Stimulated activated CD4-positive, alpha-beta T cell treated with anti-CD3 and anti-CD28 coated beads, Interleukin-4, amount 100 ng/mL, for 48 hours (primary cell): ENCODE measurements around the gene AFAP1L1.

ENCODE experiments used
- DNase-seq, 2 donors: peaks; one replicate each; pipeline ENCODE4 v3.0.0-alpha.2; 2020; ENCODE audit warnings: low read depth in 2 of 2

AFAP1L1 gene

DNA sequence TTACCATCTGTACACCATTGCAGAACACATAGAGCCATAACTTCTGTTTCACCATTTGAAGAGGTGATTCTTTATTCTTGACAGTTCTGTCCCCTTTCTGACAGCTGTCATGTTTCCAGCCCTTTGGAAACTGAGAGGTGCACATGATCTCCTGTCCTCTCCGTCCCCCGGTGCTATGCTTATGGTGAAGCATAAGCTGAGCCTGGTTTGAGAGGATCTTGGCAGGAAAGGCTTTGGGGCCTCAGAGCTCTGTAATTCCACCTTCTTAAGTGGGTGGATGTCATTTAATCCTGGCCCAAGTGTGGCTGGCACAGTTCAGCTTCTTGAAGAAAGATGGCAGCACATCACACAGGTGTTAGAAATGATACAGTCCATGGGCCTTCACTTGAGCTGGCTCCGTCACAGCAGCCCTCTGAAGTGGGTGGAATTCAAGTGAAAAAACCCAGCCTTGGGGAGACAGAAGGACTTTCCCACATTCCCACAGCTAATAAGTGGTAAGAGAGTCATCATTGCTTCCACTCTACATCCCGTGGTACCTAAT is 43.0 kb downstream of the AFAP1L1 start:
- DNase-seq: no peak

DNA sequence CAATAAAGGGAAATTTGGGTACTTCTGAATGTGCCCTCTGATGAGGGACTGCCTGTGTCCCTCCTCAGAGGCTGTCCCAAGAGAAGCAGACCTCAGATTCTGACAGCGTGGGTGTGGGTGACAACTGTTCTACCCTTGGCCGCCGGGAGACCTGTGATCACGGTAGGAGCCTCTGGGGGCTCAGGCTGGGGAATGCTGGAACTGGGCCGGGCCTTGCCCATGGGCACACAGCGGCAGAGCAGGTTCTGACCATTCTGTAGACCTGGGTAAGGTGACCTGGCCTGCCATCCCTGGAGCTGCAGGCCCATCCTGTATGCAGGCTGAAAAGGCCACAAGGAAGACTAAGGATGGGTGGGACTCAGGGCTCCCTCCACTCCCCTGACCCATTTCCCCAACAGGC is 44.1 kb downstream of the AFAP1L1 start:
- no peak for DNase-seq

DNA sequence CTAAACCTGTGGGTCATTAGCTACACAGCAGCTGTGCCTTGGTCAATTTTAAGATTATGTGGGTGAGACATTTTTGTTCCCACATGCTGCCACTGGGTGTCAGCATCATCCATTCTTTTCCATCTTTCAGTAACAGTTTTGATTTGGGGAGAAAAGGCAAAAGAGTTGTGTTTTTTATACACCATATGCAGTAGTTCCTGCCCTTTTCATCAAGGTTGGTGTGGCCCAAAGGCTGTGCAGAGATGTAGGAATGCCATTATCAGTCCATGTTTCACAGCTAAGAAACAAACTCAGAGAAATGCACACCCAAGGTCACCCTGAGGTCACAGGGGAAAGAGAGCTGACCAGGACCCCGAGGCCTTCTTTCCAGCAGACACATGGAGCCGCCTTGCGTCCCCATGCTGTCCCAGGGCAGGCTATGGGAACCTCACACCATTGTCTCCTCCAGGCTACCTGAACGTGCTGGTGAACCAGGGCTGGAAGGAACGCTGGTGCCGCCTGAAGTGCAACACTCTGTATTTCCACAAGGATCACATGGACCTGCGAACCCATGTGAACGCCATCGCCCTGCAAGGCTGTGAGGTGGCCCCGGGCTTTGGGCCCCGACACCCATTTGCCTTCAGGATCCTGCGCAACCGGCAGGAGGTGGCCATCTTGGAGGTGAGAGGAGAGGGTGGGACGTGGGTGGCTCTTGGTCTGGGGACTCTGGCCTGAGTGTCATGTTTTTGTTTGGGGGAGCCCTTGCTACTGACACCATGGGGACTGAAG is 45.8 kb downstream of the AFAP1L1 start:
- peak in 1 of 2 donors; percentile 10 for DNase-seq

DNA sequence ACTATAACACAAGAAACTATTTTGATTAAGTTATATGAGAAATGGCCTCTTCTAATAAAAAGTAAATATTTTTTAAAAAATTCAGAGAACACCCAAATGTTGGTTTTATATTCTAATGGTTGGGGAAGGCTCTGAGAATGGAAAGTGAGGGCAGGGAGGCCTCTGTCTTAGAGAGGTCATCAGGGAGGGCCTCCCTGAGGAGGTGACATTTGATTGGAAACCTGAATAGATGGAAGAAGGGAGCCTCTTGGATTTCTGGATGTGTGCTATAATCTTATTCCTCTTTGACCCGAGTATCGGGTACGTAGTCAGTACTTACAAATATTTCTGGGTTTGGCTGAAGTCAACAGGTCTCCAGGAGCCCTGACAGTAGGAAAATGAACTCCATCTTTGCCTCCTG is 47.5 kb downstream of the AFAP1L1 start:
- DNase-seq: no peak

DNA sequence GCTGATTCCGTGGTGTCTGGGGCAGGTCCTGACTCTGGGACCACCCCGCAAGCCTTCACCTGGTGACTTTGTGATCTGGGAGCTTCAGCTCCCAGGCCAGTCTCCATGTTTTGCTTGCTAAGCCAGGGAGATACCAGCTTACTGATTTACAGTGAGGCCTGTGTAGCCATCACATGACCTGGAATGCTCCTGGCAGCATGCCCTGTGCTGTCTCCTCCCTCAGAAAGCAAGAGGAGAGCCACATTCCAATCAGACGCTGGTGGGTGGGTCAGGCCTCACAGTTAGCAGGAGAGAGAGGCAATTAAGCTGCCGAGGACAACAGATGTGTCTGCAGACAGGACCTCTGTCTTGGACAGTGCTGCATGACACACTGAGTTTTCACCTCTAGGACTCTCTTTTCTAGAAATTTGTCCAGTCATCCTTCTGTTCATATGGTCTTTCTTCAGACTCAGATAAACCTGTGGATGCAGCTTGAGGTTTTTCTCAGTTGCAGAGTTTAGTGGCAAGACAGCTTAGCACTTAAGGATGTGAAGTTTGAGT is 49.2 kb downstream of the AFAP1L1 start:
- no peak for DNase-seq

DNA sequence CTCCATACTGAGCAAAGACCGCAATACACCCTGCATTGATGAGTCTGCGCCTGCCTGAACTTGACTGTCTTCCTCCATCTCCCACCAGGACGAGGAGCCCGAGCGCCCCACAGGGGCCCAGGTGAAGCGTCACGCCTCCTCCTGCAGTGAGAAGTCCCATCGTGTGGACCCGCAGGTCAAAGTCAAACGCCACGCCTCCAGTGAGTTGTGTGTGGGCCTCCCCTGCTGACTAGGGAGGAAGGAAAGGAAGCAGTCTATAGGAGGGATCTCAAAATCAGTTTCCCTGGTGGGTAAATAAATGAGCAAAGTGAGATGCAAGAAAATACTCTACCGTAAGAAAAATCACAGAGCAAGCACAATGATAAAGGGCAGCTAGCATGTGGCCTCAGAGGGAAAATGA is 50.9 kb downstream of the AFAP1L1 start:
- DNase-seq: no peak

DNA sequence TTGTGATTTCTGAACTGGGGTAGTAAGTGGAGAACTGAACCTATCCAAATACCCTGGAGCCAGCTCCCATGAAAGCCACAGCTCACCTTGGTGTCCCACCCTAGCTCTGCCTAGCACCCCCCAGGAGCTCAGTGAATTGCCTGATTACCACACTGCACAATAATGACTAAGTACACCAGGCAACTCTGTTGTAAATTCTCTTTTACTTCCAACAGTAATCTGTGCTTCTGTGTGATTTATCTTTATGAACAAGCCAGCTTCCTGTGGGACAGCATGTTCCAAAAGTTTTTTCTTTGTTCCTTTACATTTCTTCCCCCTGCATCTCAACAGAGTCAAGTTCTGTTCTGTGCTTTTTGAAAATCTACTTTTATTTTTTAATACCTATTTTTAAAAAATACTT is 51.6 kb downstream of the AFAP1L1 start:
- no peak for DNase-seq

DNA sequence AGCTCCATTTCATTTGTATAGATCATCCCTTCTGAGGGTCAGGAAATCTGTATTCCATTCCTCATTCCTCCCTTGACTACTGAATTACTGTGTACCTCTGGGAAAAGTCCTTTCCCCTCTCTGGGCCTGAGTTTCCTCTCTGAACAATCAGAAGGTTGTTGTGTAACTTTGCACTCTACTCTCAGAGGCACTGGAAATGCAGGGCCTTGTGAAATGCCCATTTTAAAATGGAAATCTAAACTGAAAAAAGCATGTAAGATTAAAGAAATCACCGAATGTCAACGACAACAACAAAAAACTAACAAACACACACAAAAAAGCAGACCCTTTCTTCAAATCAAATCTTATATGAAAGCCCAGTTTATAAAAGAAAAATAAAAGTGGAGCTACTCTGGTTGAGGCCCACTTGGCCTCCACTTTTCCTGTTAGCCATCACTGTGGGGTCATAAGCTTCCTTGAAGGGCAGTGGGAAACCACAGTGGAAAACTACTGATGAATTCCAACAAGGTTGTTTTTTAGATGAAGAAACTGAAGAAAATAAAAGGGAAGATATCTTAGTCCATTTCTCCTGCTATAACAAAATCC is 52.1 kb downstream of the AFAP1L1 start:
- no peak for DNase-seq

DNA sequence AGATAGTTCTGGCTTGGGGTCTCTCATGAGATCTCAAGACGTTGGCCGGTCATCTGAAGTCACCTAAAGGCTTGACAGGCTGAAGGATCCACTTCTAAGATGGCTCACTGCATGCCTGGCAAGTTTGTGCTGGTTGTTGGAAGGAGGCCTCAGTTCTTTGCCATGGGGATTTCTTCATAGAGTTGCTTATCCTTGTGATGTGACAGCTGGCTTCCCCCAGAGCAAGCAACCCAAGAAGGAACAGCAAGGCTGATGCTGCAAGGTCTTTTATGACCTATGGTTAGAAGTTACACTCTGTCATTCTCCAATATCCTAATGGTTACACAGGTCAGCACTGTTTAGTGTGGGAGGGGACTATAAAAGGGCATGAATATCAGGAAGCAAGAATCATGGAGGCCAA is 53.0 kb downstream of the AFAP1L1 start:
- no peak for DNase-seq

DNA sequence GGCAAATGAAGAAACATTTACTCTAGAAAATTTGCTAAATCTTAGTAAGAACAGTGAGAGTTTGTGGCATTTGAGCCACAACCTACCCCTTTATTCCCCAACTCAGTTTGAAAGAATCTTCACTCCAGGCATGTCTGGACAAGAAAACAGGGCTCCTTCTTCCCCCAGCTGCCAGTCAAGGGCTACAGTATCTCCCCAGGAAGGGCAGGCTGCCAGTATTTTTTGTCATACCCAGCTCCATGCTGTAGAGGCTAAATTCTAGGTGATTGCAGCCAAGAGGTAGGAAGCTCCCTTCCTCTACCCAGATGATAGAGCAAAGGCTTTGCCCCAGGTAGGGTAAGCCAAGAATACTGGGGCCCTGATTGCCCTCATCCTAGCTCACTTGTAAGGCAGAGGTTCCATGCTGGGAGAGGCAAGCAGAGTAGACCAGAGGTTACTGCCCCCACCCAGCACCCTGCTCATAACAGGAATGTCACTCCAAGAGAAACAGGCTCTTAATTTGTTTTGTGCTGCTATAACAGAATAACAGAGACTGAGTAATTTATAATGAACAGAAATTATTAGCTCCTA is 53.6 kb downstream of the AFAP1L1 start:
- DNase-seq: no peak

DNA sequence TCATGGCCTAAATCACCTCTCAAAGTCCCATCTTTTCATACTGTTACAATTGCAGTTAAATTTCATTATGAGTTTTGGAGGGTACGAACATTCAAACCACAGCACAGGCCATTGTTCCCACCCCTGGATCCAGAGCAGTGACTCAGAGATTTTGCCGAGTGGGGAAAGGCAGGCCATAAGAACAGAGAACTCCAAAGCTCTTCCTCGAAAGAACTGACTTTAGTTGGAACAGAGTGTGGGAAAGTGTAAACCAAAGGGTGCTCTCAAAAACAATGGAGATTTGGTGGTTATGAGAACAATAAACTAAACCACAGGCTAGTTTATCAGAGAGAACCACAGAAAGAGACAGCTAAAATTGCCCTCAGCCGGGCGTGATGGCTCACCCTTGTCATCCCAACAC is 54.2 kb downstream of the AFAP1L1 start:
- no peak for DNase-seq

DNA sequence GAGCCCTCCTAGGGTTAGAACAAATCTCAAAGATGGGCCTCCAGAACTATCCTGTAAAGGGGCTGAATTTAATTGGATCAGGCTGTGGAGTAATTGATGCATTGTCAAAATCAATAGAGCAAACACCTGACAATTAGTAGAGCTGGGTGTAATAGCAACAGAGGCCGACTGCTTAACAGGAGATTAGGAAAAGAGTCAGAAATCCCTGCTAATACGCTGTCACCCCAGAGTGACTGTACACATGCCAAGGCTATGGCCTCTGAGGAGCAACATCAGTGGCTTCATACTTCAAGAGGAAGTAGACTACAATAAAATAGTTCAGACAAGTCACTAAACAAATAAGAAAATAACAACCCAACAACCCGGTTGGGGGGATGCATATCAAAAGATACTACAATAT is 55.0 kb downstream of the AFAP1L1 start:
- DNase-seq: no peak

DNA sequence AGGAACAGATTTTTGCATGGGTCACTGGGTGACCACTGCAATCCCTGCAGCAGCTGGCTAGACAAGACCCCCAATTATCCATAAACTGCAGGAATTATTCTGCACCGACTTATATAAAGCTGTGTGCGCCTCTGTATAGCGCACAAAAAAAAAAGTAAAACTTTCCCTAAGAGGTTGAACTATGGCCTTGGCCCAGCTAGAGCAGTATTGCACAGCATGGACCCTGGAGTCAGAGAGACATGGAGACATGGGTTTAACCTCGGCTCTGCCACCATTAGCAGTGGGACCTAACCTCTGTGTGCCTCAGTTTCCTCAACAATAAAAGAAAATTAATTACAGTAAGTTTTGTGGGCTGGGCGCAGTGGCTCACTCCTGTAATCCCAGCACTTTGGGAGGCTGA is 56.5 kb downstream of the AFAP1L1 start:
- DNase-seq: no peak

DNA sequence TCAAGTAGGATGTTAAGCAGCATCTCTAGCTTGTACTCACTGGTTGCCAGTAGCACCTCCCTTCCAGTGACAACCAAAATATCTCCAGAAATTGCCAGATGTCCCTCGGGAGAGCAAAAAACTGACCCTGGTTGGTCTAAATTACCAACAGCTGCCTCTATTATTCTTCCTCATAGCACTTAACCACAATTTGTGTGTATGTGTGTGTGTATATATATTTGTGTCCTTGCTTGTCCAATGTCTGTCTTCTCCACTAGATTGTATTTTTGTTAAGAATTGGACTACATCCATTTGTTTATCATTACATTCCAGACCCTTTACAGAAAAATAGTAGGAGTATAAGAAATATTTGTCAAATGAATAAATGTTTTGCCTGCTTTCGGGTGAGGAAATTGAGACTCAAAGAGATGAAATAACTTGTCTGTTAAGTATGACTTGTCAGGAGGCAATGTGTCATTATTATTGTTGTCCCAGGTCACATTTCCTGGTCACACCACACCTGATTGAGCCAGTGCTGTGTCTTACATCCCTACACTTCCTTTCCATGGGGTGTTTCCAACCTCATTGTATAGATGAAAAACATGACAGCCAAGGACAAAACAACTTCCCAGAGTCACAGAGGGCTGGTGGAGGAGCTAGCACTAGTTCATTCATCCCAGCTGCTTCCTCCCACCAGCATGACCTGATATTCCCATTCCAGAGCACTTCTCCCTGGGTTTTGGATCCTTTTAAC is 62.2 kb downstream of the AFAP1L1 start:
- DNase-seq: no peak

DNA sequence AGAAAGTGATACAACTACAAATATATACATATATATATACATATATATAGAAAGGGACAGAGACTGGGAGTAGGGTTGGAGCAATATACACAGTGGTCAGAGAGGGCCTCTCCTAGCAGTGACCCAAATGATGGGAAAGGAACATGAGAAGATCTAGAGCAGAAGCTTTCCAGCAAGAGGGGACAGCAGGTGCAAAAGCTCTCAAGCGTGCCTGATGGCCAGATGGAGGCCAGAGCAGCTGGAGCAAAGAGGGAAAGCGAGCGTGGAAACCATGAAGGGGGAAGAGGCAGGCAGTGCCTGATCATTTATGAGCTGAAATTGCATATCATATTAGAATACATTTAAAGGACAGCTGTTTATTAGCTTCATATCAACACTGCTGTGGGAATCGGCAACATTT is 66.1 kb downstream of the AFAP1L1 start:
- DNase-seq: no peak

DNA sequence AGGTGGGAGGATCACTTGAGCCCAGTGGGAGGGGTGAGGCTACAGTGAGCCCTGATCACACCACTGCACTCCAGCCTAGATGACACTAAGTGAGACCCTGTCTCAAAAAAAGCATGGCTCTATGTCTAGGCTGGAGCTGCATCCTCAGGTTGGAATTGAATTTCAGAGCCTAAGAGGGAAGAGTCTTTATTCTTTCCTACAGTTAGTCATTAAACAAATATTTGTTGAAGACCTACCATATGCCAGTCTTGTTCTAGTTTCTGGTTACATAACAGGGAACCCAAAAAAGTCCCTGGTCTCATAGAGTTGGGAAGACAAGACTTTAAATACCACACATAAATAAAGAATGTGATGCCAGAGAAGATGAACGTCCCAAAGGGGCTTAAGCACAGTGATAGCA is 66.7 kb downstream of the AFAP1L1 start:
- no peak for DNase-seq

DNA sequence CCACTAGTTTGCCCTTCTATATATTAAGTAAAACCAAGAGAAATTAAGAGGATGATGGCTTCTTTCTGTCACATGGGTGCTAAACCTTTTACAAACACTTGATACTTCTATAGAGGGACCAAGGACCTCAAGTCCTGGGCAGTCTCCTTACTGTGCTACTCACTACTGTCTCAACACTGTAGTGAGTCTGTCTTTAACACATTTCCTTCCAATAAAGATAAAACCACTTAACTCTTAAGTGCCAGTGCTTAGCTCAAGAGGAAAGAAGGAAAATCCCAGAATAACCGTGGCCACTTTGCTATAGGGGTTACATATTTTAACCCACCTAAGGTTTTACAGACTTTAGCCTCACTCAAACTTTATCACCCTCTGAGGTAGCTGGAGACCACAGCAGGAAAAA is 69.3 kb downstream of the AFAP1L1 start:
- no peak for DNase-seq

DNA sequence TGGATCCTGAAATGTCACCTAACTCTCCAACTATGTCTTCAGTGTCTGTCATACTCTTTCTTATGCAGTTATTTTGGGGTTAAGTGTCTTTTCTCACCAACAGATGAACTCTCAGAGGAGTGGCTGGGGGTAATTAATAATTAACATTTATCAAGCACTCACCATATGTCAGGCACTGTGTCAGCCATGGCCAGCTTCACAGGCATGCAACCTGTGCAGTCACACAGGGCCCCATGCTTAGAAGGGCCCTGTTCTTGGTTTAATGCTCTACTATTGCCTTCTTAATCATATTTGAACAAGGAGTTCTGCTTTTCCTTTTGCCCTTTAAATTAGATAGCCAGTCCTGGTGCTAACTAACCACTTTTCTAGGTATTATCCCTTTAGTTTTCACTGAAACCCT is 70.2 kb downstream of the AFAP1L1 start:
- no peak for DNase-seq

DNA sequence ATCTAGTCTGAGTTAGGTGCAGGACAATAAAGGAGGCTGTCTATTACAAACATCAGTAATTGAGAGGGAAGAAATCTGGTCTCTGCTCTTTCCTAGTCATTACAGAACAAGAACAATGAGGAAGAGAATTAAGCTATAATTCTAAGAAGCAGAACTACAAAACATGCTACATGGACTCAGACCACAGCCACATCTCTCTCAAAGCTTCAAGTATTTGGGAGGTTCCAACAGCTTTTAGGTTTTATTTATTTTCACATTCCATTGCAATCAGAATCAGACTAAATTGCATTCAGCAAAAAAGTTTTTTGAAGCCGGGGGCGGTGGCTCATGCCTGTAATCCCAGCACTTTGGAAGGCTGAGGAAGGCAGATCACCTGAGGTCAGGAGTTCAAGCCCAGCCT is 72.5 kb downstream of the AFAP1L1 start:
- DNase-seq: no peak

DNA sequence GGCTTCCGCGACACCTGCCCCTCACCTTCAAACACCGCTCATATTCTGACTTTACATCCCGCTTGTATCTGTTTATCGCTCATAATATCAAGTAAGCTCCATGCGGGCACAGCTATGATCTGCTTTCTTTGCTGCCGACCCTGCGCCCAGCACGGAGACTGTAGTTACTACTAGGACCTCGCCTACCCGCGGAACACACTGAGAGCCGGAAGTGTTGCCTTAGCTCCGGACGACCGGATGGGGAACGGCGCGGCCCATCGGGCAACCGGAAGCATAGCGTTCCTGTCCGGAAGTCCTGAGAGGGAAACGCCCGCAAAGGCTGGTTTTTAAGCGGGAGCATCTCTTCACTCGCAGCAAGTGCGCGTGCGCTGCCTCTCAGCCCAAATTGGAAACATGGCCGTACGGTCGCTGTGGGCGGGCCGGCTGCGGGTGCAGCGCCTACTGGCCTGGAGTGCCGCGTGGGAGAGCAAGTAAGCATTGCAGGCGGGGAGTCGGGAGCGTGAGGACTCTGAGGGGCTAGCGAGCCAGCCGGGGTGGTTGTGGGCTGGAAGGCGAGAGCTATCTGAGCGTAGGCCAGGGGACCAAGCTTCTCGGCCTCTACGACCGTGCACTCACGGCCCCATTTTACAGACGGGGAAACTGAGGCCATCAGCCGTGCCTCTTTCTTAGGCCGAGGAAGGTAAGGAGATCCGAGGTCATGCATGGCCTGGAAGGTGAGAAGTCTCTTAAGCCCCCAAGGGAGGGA is 73.7 kb downstream of the AFAP1L1 start, which contains the start of gene GRPEL2:
Gene GRPEL2 (plus strand): TSS at position 353 of the 745 bp plus-strand sequence. CDS start 41 bp downstream, at position 394.
- DNase-seq: peak; percentile 88 to 94

DNA sequence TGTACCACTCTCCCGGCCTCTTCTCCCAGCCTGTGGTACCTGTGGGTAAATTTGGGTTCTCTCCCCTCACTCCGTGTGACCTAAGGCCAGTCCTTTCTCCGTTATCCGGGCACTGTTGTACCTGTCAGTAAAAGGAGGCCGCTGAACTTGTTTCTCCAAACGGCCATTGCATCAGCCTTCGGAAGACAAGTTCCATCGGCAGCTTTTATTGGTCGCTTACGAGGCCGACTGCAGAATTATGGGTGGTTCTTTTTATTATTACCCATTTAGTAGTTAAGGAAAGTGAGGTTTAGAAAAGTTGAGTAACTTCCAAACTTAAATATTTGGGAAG is 74.2 kb downstream of the AFAP1L1 start:
- no peak for DNase-seq
